Upper lobe of left lung (tissue), 6 donors: ENCODE results near the gene ST3GAL5. TPM values are rescaled to one million over a fixed set of nuclear protein-coding genes. Genes with fewer than 3 reads are reported as not detected.

Source experiments
- ATAC-seq, 2 donors: fragments of 200-7000 bp; cut with Tn5 transposase; one replicate each; pipeline ENCODE4 v1.9.1; 2022; ENCODE audit warnings: mild to moderate bottlenecking in 2 of 2, moderate library complexity in 2 of 2; ENCODE audit not compliant: low FRiP score in 2 of 2
- DNase-seq, 2 donors: peaks; one replicate each; pipeline ENCODE4 v3.0.0-alpha.2; 2019 to 2020
- H3K27ac ChIP-seq, 4 donors: fragments of 200-600 bp; sonication (generic); one replicate each; pipeline ENCODE4 v1.5.1; 2016 to 2019
- H3K27me3 ChIP-seq, 4 donors: fragments of 200-600 bp; sonication (generic); one replicate each; pipeline ENCODE4 v1.5.1; 2017 to 2019
- H3K36me3 ChIP-seq, 4 donors: fragments of 200-600 bp; sonication (generic); one replicate each; pipeline ENCODE4 v1.5.1; 2016 to 2019
- H3K4me1 ChIP-seq, 4 donors: fragments of 200-600 bp; sonication (generic); one replicate each; pipeline ENCODE4 v1.5.1; 2018 to 2019
- H3K4me3 ChIP-seq, 4 donors: fragments of 200-600 bp; sonication (generic); one replicate each; pipeline ENCODE4 v1.5.1; 2017 to 2019; ENCODE audit warnings: mild to moderate bottlenecking in 2 of 4, moderate library complexity in 1 of 4
- H3K9me3 ChIP-seq, 4 donors: fragments of 200-600 bp; sonication (generic); one replicate each; pipeline ENCODE4 v1.5.1; 2018 to 2019
- EP300 ChIP-seq, 4 donors: sonication (generic); formaldehyde crosslinking; IDR thresholded peaks; one replicate each; pipeline ENCODE4 v1.5.1; 2017; ENCODE audit warnings: antibody characterized with exemption in 4 of 4, control low read depth in 2 of 4
- POLR2A ChIP-seq, 4 donors: fragments of 450-650 bp; IDR thresholded peaks; one replicate each; pipeline ENCODE4 v1.5.1; 2016 to 2017; ENCODE audit warnings: antibody characterized with exemption in 4 of 4, mild to moderate bottlenecking in 2 of 4
- POLR2AphosphoS5 ChIP-seq, 2 donors: sonication (generic); formaldehyde crosslinking; IDR thresholded peaks; one replicate each; pipeline ENCODE4 v1.5.1; 2017; ENCODE audit warnings: antibody characterized with exemption in 2 of 2
- WGBS, 2 donors: methylation state at CpG; one replicate each; pipeline ENCODE4 v1.1.5; 2017 to 2018; 5-methylcytosine and 5-hydroxymethylcytosine counted together
- total RNA-seq, 6 donors: library from RNA; depleted of rRNA in 4 of 6; stranded (reverse); fragments of >200 nt in 4 of 6; gene quantifications; one replicate each; pipeline versions ENCODE4 v1.1.0 to v1.2.1, GENCODE V29; 2016 to 2021
- TF ChIP-seq, protein P1 (sequence below), 6 experiments: fragments of 450-650 bp in 4 of 6; fragments of 200-600 bp in 2 of 6; sonication (generic) in 2 of 6; IDR thresholded peaks; one replicate each; pipeline ENCODE4 v1.5.1; 2016 to 2019; ENCODE audit warnings: antibody characterized with exemption in 6 of 6
- donor health status: DM: no; HTN: no; CAD: no; lungs with moderate emphysema.
- donor health status: DM: no; HTN: yes; CAD: no; lungs with severe emphysema.

ST3GAL5 gene
- total RNA-seq, 6 donors from 2014 or later: 54.5 to 162 (median 83.8) TPM

DNA sequence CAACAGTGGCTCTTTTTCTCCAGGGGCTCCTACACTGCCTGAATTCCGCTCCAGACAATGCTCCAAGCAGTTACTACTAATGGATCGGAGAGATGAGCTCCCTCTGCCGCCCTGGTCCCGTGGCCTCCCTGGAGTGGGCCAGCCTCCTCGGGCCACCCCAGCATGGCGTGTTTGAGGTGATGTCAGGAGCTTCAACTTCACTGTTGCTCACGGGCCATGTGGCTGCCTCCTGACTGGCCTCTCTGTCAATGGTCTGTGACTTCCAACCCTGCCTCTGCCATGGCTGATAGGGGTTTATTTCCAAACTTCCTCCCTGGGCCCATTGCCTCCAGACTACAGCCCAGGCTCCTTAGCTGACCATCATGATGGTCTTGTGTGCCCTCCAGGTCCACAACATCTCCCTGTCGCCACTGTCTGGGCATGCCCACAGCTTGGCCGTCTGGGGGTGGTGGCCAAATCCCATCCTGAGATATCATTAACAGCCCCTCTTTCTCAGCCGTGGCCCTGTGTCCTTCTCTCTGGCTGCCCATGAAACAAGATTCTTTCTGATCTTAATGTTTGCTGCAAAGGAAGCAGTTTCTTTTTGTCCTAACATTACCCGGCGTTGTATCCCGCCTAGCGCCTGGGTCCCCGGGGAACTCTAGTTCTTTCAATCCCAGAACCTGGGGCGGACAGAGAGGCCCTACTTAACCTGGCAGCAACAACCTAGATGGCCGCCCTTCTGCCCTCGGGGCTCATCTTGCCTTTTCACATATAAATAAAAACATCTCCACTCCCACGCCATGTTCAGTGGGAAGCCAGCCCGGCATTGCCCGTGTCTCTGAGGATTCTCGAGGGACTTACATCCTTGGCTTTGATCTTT is 96.9 kb downstream of the ST3GAL5 start:
- 78 to 85% methylated on average over 20 to 22 of the region's 22 CpGs for WGBS, 2 donors
- DNase-seq (no peak), ATAC-seq (no peak)
- Histone ChIP-seq H3K27ac (peak overlapping the region; percentile 36 to 81 (median 69)), H3K4me3 (no peak overlapping the region), H3K36me3 (peaks cover 4 to 47% (median 19%) of the 10 kb centered on the region in 4 donors), H3K9me3 (no peaks in the 10 kb centered on the region), H3K4me1 (peaks cover 27 to 58% (median 51%) of the 10 kb centered on the region in 4 donors), H3K27me3 (no peaks in the 10 kb centered on the region)
- TF ChIP-seq, protein P1, sequence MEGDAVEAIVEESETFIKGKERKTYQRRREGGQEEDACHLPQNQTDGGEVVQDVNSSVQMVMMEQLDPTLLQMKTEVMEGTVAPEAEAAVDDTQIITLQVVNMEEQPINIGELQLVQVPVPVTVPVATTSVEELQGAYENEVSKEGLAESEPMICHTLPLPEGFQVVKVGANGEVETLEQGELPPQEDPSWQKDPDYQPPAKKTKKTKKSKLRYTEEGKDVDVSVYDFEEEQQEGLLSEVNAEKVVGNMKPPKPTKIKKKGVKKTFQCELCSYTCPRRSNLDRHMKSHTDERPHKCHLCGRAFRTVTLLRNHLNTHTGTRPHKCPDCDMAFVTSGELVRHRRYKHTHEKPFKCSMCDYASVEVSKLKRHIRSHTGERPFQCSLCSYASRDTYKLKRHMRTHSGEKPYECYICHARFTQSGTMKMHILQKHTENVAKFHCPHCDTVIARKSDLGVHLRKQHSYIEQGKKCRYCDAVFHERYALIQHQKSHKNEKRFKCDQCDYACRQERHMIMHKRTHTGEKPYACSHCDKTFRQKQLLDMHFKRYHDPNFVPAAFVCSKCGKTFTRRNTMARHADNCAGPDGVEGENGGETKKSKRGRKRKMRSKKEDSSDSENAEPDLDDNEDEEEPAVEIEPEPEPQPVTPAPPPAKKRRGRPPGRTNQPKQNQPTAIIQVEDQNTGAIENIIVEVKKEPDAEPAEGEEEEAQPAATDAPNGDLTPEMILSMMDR (IDR thresholded peaks at IDR 0.05): no peak
- TF ChIP-seq POLR2AphosphoS5 (IDR thresholded peaks at IDR 0.05) (no peak), POLR2A (IDR thresholded peaks at IDR 0.05) (no peak), EP300 (IDR thresholded peaks at IDR 0.05) (no peak)

DNA sequence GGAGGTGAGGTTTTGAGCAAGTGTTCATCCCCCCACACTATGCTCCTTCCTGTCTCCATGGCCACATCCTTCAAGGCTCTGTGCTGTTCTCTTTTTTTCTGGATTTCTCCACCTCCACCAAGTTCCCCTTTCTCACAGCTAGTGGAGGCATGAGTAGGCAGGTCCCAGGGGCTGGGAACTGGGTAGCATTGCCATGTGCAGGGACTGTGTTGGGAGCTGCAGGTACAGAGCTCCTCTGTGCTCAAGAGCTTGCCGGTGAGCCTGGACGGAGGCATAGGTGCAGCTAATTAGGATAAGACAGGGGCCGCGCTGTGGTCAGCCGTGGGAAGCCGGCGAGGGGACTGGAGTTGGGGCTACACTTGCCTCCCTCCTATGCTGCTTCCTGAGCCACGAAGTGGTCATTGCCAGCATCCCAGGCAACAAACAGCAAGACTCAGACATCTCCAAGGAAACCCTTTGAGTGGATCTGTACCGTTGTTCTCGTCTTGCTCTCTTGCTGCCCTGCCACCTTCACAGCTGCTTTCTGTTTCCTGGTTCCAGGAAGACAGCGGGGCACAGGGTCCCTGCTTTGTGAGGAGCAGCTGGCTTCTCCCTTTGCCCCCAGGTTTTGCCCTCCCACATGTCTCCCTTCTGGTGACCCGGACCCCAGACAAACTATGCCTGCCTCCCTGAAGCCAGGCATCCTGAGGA is 98.1 kb downstream of the ST3GAL5 start:
- peak overlapping the region in 2 of 4 donors; percentile 33 to 78 for H3K27ac ChIP-seq
- no peaks in the 10 kb centered on the region for H3K9me3 ChIP-seq
- DNase-seq (no peak), ATAC-seq (peak in 1 of 2 donors; percentile 38)
- H3K27me3 ChIP-seq: no peaks in the 10 kb centered on the region
- WGBS, 2 donors: 64 to 67% methylated on average over 4 to 12 of the region's 12 CpGs
- H3K4me3 ChIP-seq: no peak overlapping the region
- peaks cover 14 to 53% (median 47%) of the 10 kb centered on the region in 4 donors for H3K4me1 ChIP-seq
- no peak for TF ChIP-seq POLR2A (IDR thresholded peaks at IDR 0.05)
- TF ChIP-seq, protein P1 (IDR thresholded peaks at IDR 0.05): no peak
- TF ChIP-seq POLR2AphosphoS5 (IDR thresholded peaks at IDR 0.05): no peak
- peaks cover 6 to 59% (median 25%) of the 10 kb centered on the region in 4 donors for H3K36me3 ChIP-seq

DNA sequence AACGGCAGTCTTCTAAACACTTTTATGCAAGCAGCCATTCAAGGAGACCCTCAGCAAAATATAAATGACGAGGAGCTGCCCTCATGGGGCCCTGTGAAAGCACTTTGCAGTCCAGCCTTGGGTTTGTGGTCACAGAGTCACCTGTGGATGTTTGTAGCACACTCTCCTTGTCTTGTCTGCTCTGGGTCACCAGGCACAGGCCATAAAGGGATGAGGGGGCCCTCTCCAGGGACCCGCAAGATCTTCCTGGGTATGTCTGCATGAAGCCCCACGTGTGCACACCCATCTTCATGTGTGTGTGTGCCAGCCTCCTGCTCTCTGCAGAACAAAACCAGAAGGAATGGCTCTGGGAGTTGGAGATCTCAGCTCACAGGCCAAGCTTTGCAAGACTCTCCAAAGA is 98.8 kb downstream of the ST3GAL5 start:
- TF ChIP-seq POLR2A (IDR thresholded peaks at IDR 0.05) (no peak), POLR2AphosphoS5 (IDR thresholded peaks at IDR 0.05) (no peak), EP300 (IDR thresholded peaks at IDR 0.05) (no peak)
- TF ChIP-seq, protein P1 (IDR thresholded peaks at IDR 0.05): no peak
- Histone ChIP-seq H3K4me3 (no peak overlapping the region), H3K9me3 (no peaks in the 10 kb centered on the region), H3K4me1 (peaks cover 15 to 57% (median 50%) of the 10 kb centered on the region in 4 donors), H3K27ac (peak overlapping the region in 1 of 4 donors; percentile 78), H3K27me3 (no peaks in the 10 kb centered on the region), H3K36me3 (peaks cover 6 to 64% (median 25%) of the 10 kb centered on the region in 4 donors)
- DNase-seq (no peak), ATAC-seq (no peak)
- WGBS, 2 donors: 65 to 83% methylated on average over 3 to 4 of the region's 4 CpGs

DNA sequence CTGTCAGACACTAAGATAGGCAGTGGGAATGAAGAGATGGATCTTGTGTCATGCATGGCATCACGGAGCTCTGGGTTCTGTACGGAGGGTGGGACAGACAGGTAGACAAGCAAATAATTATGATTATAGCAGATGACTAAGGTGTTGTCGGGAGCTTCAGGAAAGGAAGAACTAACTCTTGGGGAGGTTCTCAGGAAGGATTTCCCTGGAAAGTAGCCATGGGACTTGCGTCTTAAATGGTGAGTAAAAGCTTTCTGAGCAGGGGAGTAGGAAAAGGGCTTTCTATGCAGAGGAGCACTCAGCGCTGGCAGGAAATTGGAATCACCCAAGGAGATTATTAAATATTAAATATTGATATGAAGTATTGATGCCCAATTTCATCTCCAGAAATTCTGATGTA is 99.5 kb downstream of the ST3GAL5 start:
- ATAC-seq (no peak), DNase-seq (no peak)
- Histone ChIP-seq H3K9me3 (no peaks in the 10 kb centered on the region), H3K27ac (no peak overlapping the region), H3K36me3 (peaks cover 6 to 71% (median 26%) of the 10 kb centered on the region in 4 donors), H3K4me3 (no peak overlapping the region), H3K4me1 (peaks cover 20 to 55% (median 50%) of the 10 kb centered on the region in 4 donors), H3K27me3 (no peaks in the 10 kb centered on the region)
- 85 to 90% methylated on average over 5 of the region's 5 CpGs for WGBS, 2 donors
- TF ChIP-seq, protein P1 (IDR thresholded peaks at IDR 0.05): no peak
- TF ChIP-seq POLR2AphosphoS5 (IDR thresholded peaks at IDR 0.05) (no peak), POLR2A (IDR thresholded peaks at IDR 0.05) (no peak), EP300 (IDR thresholded peaks at IDR 0.05) (no peak)
